SU-DHL-6 (cell line): ENCODE measurements around the gene SLC24A3.

Experiments
- H2AFZ ChIP-seq: fragments of 200-600 bp; sonication (generic); 2 replicates; pipeline ENCODE4 v1.6.1; 2014; ENCODE audit warnings: low read depth, mild to moderate bottlenecking, moderate library complexity, mixed read lengths, antibody characterized with exemption, low read length; ENCODE audit not compliant: severe bottlenecking
- H3F3A ChIP-seq: fragments of 200-600 bp; shearing (Covaris generic); 2 replicates; pipeline ENCODE4 v1.6.0; 2016; ENCODE audit warnings: antibody characterized with exemption, mild to moderate bottlenecking; ENCODE audit not compliant: insufficient read depth
- H3K27ac ChIP-seq: fragments of 200-600 bp; sonication (generic); 2 replicates; pipeline ENCODE4 v1.5.1; 2016; ENCODE audit warnings: low read depth, mild to moderate bottlenecking, low read length, moderate library complexity, mixed read lengths
- H3K27me3 ChIP-seq: fragments of 200-600 bp; sonication (generic), shearing (Covaris generic); 2 replicates; pipeline ENCODE4 v1.6.0; 2014; ENCODE audit warnings: mild to moderate bottlenecking, low read length
- H3K36me3 ChIP-seq: fragments of 200-600 bp; sonication (generic); 2 replicates; pipeline ENCODE4 v1.6.1; 2014; ENCODE audit warnings: mild to moderate bottlenecking, low read length, mixed read lengths
- H3K4me2 ChIP-seq: fragments of 300-600, 200-600 bp; shearing (Covaris generic), sonication (generic); 2 replicates; pipeline ENCODE4 v1.6.0; 2014; ENCODE audit warnings: low read length, low read depth, mild to moderate bottlenecking; ENCODE audit not compliant: poor library complexity, severe bottlenecking
- H3K4me3 ChIP-seq: fragments of 200-600 bp; sonication (generic); 2 replicates; pipeline ENCODE4 v1.5.1; 2014; ENCODE audit warnings: antibody characterized with exemption, low read length, mild to moderate bottlenecking, mixed read lengths; ENCODE audit not compliant: insufficient read depth, poor library complexity, severe bottlenecking
- H3K79me2 ChIP-seq: fragments of 200-600 bp; sonication (generic); 2 replicates; pipeline ENCODE4 v1.6.1; 2014; ENCODE audit warnings: mild to moderate bottlenecking, low read length, moderate library complexity; ENCODE audit not compliant: insufficient read depth
- H3K9ac ChIP-seq: fragments of 200-600 bp; sonication (generic); 2 replicates; pipeline ENCODE4 v1.7.0; 2014; ENCODE audit warnings: mild to moderate bottlenecking, low read length
- H3K9me2 ChIP-seq: fragments of 200-600 bp; sonication (generic); replicated peaks from 2 replicates; pipeline ENCODE4 v1.6.1; 2014; ENCODE audit warnings: low read length; ENCODE audit not compliant: insufficient read depth
- H3K9me3 ChIP-seq: fragments of 200-600 bp; sonication (generic); 2 replicates; pipeline ENCODE4 v1.6.1; 2014; ENCODE audit warnings: low read length, mixed read lengths; ENCODE audit not compliant: insufficient read depth
- H4K20me1 ChIP-seq: fragments of 200-600 bp; sonication (generic); 2 replicates; pipeline ENCODE4 v1.6.1; 2014; ENCODE audit warnings: low read depth, mild to moderate bottlenecking, antibody characterized with exemption, low read length, moderate library complexity, mixed read lengths
- EZH2phosphoT487 ChIP-seq: fragments of 200-600 bp; sonication (generic), shearing (Covaris generic); conservative IDR thresholded peaks from 2 replicates; pipeline ENCODE4 v1.6.1; 2018; ENCODE audit warnings: mild to moderate bottlenecking, antibody characterized with exemption, low read length, moderate library complexity, mixed read lengths
- TF ChIP-seq, protein P1 (sequence below): fragments of 200-600 bp; sonication (generic); IDR thresholded peaks from one replicate; pipeline ENCODE4 v1.5.1; 2017; ENCODE audit warnings: antibody characterized with exemption, mild to moderate bottlenecking, low read length, moderate library complexity; ENCODE audit not compliant: insufficient read depth, poor library complexity, severe bottlenecking

SLC24A3 gene

GRCh38 chr20:19478320-19478895, 266.0 kb downstream of the SLC24A3 start:
- H3K27me3 ChIP-seq, result no peaks in the 10 kb centered on the region
- no peaks in the 10 kb centered on the region for H3K36me3 ChIP-seq
- no peak overlapping the region for H3K9ac ChIP-seq
- TF ChIP-seq, protein P1, sequence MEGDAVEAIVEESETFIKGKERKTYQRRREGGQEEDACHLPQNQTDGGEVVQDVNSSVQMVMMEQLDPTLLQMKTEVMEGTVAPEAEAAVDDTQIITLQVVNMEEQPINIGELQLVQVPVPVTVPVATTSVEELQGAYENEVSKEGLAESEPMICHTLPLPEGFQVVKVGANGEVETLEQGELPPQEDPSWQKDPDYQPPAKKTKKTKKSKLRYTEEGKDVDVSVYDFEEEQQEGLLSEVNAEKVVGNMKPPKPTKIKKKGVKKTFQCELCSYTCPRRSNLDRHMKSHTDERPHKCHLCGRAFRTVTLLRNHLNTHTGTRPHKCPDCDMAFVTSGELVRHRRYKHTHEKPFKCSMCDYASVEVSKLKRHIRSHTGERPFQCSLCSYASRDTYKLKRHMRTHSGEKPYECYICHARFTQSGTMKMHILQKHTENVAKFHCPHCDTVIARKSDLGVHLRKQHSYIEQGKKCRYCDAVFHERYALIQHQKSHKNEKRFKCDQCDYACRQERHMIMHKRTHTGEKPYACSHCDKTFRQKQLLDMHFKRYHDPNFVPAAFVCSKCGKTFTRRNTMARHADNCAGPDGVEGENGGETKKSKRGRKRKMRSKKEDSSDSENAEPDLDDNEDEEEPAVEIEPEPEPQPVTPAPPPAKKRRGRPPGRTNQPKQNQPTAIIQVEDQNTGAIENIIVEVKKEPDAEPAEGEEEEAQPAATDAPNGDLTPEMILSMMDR, result no peak
- TF ChIP-seq EZH2phosphoT487, result no peak
- no peak overlapping the region for H3K27ac ChIP-seq
- H2AFZ ChIP-seq, result no peak overlapping the region
- H3K9me2 ChIP-seq, result no peaks in the 10 kb centered on the region; the same call in 1 of the 2 replicates
- no peak overlapping the region for H3K4me3 ChIP-seq
- H3K9me3 ChIP-seq, result no peaks in the 10 kb centered on the region
- H3K4me2 ChIP-seq, result no peak overlapping the region
- no peaks in the 10 kb centered on the region for H4K20me1 ChIP-seq
- H3F3A ChIP-seq, result no peaks in the 10 kb centered on the region
- H3K79me2 ChIP-seq, result no peaks in the 10 kb centered on the region

GRCh38 chr20:19482726-19483125, 270.3 kb downstream of the SLC24A3 start:
- no peak for TF ChIP-seq EZH2phosphoT487
- TF ChIP-seq, protein P1, result no peak
- Histone ChIP-seq H4K20me1 (no peaks in the 10 kb centered on the region), H3K27me3 (no peaks in the 10 kb centered on the region), H3K4me2 (no peak overlapping the region), H3K27ac (no peak overlapping the region), H3K9ac (no peak overlapping the region), H3F3A (no peaks in the 10 kb centered on the region), H2AFZ (no peak overlapping the region), H3K9me3 (no peaks in the 10 kb centered on the region), H3K9me2 (no peaks in the 10 kb centered on the region; the same call in 1 of the 2 replicates), H3K36me3 (no peaks in the 10 kb centered on the region), H3K79me2 (no peaks in the 10 kb centered on the region), H3K4me3 (no peak overlapping the region)

- H3K27ac ChIP-seq, result no peak overlapping the region
- H3K9ac ChIP-seq, result no peak overlapping the region
- H3K79me2 ChIP-seq, result no peaks in the 10 kb centered on the region
- no peaks in the 10 kb centered on the region for H4K20me1 ChIP-seq
- no peaks in the 10 kb centered on the region for H3K9me3 ChIP-seq
- H3K9me2 ChIP-seq, result no peaks in the 10 kb centered on the region; the same call in 1 of the 2 replicates
- no peak for TF ChIP-seq EZH2phosphoT487
- TF ChIP-seq, protein P1, result no peak
- H3K4me3 ChIP-seq, result no peak overlapping the region
- H3K4me2 ChIP-seq, result no peak overlapping the region
- H3K27me3 ChIP-seq, result no peaks in the 10 kb centered on the region
- no peaks in the 10 kb centered on the region for H3K36me3 ChIP-seq
- H3F3A ChIP-seq, result no peaks in the 10 kb centered on the region
- no peak overlapping the region for H2AFZ ChIP-seq
Observed at GRCh38 chr20:19483309-19483708, 270.9 kb downstream of the SLC24A3 start.
